GM19023 (cell line): ENCODE data around the gene RRBP1.

Experiments used
- ATAC-seq: cut with Tn5 transposase; IDR thresholded peaks from one replicate; pipeline ENCODE4 v1.9.1; 2021; ENCODE audit warnings: mild to moderate bottlenecking, moderate library complexity; ENCODE audit not compliant: unreplicated experiment

The RRBP1 gene

DNA sequence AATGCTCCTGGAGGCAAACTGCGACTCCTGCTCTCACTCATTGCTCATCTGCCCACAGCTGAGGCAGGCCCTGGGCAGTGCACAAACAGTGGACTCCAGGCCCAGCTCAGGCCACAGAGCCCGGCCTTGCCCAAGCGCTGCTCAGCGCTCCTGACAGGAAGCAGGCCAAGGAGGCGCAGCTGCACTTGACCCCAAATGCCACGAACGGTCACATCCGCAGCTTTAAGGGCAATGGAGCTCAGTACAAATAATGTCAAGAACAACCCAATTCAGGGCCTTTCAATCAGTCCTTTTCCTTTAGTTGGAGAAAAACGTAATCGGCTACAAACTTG is 33.8 kb downstream of the RRBP1 start:
- ATAC-seq, result no peak

DNA sequence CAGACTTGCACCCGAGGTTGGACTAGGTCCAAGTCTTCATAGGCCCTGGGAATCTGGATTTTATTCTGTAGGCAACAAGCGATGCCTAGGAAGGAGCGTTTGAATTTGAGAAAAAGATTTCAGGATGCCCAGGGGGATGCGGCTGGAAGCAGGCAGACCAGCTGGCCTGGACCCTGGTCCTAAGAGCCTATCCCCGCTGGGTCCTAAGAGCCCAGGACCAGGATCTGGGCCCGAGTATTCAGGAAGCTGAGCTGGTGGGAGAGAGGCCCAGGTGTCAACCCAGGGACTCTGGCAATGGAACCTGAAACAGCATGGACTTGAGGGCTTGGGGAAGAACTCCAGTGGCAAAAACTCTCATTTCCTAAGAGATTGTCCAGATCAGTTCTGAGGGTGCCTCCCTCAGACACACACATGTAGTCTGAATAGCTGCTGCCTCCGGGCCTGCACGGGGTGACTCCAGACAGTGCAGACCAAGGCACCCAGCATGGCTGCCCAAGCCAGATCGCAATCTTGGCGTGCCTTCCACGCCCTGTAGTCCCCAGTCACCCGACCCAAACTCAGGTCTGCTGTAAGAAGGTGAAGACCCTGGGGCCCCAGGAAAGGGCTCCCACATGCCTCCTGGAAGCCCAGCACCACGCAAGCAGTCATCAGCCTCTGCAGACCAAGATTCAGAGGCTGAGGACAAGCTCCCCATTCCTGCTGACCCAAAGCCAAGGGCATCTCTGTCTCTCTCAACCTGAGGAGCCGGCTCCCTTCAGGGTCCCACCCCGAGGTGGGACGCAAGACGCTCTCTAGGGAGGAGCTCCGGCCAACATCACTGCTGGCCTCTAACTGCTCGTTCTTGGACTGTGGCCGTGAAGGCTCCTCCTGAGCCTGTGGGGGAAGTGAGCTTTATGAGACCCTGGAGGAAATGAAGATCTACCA is 34.4 kb downstream of the RRBP1 start:
- no peak for ATAC-seq

DNA sequence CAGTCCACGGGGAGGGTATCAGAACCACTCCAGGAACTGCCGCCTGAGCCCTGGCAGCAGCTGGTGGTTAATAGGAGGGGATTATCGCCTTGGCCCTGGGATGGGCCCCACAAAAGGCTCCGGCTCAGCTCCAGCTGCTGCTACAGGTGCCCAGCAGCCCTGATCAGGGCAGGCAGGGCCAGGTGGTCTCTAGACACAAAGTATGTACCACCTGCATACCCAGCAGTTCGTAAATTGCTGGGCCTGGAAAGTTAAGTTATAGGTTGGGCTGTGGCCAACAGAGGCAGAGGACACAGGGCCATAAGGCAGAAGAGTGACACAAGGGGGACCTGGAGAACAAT is 35.1 kb downstream of the RRBP1 start:
- no peak for ATAC-seq

DNA sequence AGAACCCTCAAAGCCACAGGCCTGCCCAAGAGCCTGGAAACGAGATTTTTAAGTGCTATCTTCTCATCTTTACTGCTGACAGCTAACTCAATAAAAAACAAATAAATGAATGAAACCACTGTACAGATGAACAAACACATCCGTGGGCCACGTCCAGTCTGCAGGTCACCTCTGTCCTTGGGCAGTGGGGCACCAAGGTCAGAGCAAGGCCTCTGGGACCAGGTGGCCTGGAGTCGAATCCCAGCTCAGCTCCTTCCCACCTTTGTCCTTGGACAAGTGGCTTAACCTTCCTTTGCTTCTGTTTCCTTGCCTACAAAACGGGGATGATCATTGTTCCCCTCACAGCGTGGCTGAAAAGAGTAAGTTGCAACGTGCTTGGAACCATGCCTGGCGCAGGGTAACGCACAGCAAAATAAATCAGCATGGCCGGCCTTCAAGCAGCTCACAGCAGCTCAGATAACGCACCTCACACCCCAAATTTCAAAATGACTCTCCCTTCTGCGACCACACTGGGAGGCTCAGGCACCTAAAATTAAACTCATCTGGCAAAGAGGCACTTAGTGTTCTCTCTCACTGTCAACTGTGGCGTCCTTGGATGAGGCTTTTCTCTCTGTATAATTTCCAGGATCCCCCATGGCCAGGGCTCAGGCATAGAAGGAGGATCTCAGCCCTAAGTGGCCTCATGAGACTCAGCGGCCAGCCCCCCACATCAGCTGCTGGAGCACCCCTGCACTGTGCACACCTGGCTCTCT is 35.7 kb downstream of the RRBP1 start:
- no peak for ATAC-seq

DNA sequence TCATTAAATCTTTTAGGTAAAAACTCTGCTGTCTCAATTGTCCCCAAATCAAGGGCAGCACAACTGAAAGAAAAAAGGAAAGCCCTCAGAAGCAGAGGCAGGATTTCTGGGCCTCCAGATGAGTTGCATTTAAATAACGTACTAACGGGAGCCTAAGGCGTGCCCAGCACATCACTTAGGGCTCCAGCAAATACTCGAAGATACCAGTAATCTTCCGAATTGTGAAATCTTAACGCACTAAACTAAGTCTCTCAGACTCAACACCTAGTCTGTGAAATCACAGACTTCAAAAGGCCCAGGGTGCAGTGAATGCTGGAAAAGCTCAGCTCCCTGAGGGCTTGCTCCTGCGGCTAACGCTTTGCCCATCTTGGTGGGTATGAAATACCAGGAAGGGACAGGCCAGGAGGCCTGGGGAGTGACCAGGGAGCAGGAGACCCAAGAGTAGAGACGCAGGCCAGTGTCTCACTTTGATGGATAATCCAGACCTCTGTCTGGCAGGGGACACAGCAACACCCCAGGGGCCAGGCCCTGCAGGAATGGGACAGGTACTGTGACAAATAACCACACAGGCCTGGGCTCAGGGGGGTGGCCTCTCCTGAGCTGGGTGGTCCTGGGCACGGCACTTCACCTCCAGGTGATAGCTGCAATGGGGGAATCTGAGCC is 36.4 kb downstream of the RRBP1 start:
- ATAC-seq, result no peak

DNA sequence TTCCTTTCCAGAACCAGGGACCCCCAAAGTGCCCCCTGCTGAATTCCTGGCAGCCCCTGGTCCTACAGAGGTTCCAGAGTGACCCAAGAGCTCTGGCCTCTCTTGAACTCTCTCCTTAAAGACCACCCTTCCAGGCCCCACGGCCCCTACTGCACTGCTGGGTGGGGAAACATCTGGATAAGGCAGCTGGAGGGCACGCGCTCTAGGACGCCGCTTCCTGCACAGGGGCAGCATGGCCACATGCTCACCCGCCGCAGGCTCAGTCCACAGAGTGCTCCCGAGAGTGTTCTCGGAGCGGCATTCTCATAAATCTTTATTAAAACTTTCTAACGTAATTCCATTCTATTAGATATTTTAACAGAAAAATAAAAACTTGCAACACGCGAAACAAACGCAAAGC is 37.0 kb downstream of the RRBP1 start:
- ATAC-seq, result no peak

DNA sequence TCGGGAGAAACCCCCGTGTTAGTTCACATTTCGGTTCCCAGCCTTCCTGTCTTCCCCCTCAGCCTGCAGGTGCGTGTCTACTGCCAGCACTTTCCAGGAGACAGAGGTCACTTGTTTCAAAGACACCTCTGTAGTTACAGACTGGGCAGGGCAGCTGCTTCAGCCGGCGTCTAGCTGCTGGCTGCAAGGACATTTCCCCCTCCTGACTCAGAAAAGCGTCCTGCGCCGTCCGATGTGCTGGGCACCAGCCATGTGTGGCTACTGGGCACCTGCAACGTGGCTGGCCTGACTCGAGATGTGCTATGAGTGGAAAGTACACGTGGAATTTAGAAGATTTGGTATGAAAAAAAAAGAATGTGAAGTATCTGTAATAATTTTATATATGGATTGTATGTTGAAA is 37.6 kb downstream of the RRBP1 start:
- ATAC-seq, result no peak

DNA sequence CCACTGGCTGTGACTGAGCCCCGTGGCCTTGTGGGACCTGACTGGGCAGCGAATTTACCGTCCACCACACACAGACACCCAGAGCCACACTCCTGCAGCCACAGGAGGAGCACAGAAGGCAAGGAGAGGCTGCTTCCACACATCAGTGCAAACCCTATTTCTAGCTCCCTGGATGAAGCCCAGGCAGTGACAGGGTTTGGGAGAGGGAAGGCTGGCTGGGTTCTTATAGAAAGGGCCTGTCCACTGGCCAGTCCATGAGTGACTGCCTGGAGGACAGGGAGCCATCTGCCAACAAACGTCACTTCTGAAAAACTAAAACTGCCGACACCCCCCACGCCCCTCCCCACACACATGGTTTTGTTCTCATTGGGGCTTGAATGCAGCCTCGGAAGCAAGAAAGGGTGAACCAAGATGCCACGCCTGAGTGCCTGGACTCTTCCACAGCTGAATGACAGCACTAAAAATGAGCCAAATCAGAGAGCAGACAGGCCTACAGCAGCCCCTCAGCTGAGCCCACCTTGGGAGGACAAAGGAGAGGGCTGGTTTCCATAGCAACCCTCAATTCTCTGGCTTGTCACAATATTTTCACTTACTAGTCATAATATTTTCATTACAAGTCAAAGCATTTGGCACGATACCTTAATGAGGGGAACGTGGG is 38.4 kb downstream of the RRBP1 start:
- no peak for ATAC-seq

DNA sequence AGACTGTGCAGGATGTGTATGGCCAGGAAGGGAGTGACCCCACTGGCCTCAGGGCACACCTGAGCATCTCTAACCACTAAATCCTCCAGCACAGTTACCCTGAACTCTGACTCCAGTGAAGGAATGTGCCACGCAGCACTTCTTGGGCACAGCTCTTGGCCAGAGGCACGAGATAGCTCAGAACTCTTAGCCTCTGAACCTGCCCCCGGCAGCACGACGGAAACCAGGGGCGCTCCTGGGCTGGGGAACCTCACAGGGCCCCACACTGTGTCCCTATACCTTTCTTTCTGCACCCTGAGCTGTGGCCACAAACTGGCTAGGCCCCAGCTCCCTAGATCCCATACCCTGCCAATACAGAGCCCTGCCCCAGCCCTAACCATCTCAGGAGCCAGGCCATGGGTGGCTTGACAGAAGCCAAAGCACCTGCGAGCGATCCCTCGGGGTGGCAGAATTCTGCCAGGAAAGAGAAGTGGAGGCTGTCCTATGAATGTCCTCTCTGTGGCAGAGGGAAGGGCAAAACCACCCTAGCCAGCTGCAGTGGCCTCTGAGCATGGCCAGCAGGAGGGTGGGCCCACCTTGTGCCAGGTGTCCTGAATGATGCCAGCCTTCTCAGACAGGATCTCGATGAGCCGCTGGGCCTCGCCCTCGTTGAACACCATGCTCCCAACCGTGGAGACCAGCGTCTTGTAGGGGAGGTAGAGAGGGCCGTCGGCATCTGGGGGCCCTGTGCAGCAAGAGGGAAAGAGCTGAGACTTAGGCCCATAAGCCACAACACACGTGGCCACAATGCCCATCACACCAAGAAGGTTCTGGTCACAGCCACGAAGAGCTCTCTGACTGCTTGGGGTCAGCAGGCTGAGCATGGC is 39.4 kb downstream of the RRBP1 start:
- no peak for ATAC-seq

DNA sequence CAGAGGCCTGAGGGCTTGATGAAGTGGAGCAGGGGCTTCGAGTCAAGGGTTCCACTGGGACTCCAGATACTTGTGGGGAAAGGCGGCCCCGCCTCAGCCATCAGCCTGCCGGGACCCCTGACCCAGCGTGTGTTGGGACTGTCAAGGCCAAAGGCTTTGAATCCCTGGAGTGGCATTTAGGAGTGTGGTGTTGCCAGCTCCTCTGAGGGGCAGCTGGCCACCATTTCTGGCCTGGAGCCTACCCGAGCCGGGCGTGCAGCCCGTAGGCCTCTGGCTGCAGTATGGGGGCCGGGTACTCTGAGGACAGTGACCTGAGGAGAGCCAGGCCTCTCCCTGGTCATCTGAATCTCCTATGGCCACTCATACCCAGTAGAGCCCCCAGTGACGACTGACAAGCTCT is 40.0 kb downstream of the RRBP1 start:
- ATAC-seq, result no peak

DNA sequence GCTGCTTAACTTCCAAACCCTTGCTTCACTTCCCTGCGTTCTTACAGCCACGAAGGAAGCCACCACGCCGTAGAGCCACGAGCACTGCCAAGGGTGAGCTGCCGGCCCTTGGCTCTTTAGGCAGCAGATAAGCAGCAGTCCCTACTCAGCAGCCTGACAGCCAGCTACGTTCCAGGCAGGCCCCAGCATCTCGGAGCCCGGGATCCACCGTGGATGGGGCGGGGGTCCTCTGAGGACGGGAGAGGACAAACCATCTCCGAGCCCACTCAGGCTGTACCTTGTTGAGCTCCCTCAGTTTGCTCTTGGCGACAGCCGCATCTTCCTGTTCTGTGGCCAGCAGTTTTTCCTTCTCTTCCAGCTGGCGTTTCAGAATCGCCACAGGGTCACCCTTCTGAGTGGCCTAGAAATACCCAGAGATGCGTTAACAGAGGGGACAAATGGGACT is 40.5 kb downstream of the RRBP1 start:
- no peak for ATAC-seq

DNA sequence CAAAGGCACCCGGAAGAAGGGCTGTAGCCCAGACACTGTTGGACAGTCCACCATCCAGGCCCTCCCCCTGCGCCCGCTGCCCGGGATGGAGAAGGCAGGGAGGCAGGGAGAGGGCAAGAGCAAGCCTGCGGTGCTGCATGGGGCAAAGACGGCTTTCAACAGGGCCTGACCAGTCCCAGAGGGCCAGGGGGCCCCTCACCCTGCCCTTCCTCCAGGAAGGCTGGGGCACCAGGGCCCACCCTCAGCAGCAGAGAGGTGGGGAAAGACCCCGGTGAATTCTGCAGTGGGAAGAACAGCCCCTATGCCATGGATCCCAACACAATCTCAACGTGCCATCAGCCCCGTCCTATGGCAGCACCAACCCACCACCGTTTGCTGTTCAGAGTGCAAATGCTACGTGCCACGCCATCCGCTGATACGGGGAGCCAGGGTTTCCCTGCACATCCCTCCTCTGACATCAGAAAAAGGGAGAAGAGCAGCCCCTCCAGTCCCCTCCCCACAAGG is 41.1 kb downstream of the RRBP1 start:
- ATAC-seq, result no peak

DNA sequence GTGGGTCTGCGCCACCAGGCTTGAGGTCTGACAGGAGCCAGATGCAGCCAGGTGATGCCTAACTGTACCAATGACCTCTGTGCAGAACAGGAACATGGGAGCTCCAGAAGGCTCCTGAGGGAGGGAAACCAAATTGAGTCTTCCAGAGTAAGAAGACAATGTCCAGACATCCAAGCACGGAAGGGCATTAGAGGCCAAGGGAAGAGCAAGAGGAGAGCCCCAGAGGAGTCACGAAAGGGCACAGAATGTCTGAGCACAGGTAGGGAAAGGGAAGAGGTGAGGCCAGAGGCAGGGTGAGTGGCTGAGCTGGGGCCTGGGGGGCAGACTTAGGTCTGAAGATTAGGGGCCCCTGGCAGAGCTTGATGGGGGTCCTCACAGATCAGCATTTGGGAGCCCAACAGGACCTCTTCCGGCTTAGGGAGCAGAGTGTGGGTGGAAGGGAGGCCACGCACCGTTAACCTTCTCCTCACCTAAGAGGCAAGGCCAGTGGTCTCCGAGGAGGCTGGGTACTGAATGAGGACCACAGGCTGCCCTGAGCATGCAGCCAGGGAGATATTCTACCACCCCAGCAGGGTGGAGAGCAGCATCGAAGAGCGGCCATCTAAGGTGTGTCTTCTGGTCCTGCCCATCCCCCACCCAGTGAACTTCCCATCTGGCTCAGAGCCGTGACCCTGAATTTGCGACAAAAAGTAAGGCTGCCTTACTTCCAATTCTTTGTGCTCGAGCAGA is 41.7 kb downstream of the RRBP1 start:
- ATAC-seq, result no peak

DNA sequence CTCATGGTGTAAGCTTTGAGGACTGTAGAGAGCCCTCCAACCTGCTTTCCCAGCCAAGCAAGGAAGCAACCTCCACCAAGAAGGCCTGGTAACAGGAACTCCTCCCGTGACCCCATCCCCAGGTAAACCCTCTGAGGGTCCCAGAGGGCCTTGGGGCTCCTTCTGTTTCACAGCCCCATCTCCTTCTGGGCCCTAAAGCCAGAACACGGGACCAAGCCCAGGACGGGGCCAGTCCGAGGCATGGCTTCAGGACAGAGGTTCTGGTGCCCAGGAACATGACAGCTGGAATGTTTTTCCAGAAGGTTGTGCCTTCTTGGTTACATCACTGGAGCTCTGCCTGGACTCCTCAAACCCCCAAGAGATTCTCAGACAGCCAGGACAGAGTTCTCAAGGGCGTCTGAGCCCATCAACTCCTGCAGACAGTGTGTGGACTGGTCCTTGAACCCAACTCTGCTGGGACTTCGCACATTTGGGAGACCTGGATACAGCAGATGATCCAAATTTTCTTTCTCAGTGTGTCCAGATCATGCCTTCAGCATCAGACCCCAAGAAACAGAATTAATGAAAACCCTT is 43.1 kb downstream of the RRBP1 start:
- no peak for ATAC-seq

DNA sequence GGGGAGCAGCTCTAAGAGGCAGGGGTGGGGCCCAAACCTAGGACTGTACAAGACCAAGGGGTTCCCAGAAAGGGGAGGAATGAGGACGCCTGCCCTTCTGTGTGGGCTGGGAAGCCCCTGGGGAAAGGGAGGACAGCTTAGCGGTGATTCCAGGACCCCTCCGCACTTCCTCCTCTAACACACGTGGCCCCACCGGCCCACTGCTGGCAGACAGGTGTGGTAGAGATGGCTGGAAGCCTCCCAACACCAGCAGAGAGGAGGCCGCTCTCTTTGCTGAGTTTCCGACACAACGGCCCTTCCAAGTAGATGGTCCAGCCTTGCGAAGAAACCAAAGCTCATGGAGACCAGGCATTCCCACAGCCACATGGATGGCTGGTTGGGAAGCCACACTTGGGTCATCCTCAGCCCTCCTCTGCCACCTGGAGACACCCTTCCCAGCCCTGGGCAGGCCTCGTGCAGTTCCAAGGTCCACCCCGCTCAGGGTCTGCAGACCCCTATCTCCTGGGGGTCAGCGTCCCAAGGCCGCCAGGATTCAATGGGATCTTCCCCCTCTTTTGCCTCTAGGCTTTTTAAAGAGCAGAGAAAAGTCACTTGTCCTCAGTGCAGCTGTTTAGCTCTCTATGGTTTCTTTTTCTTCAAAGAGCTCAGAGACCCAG is 43.9 kb downstream of the RRBP1 start:
- ATAC-seq, result no peak

DNA sequence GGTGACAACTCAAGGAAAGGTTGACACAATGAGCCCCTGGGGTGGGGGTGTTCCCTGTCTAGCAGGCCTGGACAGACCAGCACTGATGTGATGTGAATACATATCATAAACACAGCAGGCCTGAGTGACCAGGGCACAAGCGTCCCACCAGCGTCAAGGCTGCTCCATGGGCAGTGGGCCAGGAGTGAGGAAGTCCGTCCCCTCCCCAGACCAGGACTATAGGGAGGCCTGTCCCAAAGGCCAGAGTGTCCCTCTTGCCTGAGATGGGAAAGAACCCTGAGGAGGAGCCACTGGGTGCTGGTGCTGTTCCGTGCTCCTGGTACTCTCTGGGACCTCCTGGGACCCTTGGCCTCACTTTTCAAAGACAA is 44.6 kb downstream of the RRBP1 start:
- no peak for ATAC-seq

DNA sequence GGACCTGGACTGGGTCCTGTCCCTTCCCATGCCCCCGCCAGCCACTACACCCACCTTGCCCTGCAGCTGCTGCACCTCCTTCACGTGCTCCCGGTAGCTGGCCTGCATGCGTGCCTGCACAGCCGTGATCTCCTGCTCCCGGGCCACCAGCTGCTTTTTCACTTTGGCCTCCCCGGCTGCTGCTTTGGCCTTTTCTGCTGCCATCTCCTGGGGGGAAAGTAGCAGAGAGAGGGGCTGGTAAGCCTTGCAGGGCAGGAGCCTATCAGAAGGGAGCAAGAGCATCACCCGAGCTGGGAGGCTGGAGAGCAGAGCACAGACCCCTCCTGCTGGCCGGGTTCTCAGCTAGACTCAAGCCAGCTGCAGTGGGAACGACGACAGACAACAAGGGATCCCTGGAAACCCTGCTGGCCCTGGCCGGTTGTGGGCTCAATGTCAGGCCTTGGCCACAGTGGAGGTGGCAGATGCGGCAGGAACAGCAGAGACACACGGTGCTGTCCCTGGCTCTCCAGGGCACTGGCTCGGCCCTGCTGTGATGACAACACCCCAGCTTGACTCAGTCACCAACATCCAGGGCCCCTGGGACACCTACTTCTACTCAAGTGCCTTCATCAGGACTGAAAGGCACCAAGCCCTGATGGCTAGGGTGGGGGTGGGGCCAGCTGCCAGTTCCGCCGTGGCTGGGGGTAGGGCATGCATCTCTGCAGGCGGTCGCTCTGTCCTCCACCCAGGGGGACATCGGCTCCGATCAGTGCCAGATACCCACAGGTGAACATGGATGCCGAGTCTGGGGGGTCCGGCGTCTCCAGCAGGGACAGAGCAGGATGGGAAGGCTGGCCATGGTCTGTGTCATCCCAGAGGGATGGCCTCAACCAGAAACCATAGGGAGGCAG is 45.3 kb downstream of the RRBP1 start:
- no peak for ATAC-seq
